ENCODE measurements around the gene ART3.
A peak's percentile ranks its signal among the peaks of the same experiment; 100 is the strongest.
"Not testable (repeated sequence)": the region's sequence is repeated elsewhere in the genome, so short reads cannot be mapped to it uniquely, and the experiment has no call there.

The ART3 gene, protein sequence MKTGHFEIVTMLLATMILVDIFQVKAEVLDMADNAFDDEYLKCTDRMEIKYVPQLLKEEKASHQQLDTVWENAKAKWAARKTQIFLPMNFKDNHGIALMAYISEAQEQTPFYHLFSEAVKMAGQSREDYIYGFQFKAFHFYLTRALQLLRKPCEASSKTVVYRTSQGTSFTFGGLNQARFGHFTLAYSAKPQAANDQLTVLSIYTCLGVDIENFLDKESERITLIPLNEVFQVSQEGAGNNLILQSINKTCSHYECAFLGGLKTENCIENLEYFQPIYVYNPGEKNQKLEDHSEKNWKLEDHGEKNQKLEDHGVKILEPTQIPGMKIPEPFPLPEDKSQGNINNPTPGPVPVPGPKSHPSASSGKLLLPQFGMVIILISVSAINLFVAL

DNA sequence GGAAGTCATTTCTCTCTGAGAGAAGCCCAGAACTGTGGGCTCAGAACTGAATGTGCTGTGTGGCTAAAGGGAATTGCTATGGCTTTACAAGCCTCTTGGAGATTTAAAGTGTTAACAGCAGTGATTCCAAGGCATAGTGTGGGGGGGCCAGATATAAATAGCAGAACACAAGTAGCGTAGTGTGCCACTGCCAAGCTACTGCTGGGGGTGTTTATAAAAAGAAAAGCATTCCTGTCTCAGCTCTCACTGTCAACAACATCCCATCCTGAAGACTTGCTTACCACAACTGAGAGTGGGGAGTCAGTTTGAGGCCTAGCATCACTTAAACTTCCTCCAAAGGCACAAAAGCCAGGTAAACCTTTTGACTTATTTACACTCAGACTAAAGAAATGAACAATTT lies at the start of gene ART3:
Gene ART3, plus strand, starts transcription at position 242 of the 400 bp plus-strand sequence. CDS start 1,181 bp downstream, outside the sequence.
- no peak within 1 kb of the TSS for H3K4me3 ChIP-seq (ENCODE audit: low read depth, low read length)
- no peaks in the 10 kb centered on the region for H3K4me1 ChIP-seq (ENCODE audit: control insufficient read depth, insufficient read depth, low read length, unreplicated experiment)
- no peaks in the 10 kb centered on the region for H3K27me3 ChIP-seq (ENCODE audit: insufficient read depth, low read length)
- no peaks in the 10 kb centered on the region for H3K36me3 ChIP-seq (ENCODE audit: insufficient read depth, low read length)
- H2AFZ ChIP-seq (ENCODE audit: low read length, unreplicated experiment), result no peak within 1 kb of the TSS
- H3K79me2 ChIP-seq (ENCODE audit: control insufficient read depth, insufficient read depth, low read length, unreplicated experiment), result no peaks in the 10 kb centered on the region
- no peak within 1 kb of the TSS for H3K27ac ChIP-seq (ENCODE audit: low read depth, low read length)

DNA sequence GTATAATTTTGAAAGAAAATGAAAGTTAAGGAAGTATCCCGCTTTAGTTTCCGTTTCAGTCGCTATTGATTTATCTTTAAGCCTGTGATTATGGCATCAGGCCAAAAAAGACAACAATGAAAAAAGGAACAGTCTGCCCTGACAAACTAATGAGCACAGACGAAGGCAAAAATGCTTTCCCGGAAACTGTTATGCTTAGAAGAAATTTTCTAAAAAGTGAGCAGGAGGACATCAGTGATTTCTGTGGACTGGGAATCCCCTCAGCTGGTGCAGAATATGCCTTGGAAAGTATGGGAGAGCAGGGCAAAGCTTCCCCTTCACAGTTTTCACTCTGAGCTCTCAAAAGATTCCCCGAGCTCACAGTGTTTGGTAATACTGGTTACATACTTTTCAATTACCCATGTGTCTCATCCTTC lies 46.2 kb upstream of the ART3 start:
- Histone ChIP-seq H3K27ac (ENCODE audit: low read depth, low read length) (peak overlapping the region; percentile 37; the same call in 1 of the 2 replicates), H2AFZ (ENCODE audit: low read length, unreplicated experiment) (peak overlapping the region; percentile 99), H3K27me3 (ENCODE audit: insufficient read depth, low read length) (no peaks in the 10 kb centered on the region), H3K36me3 (ENCODE audit: insufficient read depth, low read length) (no peaks in the 10 kb centered on the region), H3K79me2 (ENCODE audit: control insufficient read depth, insufficient read depth, low read length, unreplicated experiment) (no peaks in the 10 kb centered on the region), H3K4me1 (ENCODE audit: control insufficient read depth, insufficient read depth, low read length, unreplicated experiment) (peaks cover 14% of the 10 kb centered on the region), H3K4me3 (ENCODE audit: low read depth, low read length) (peak overlapping the region; percentile 73)

GRCh38 chr4:76029300-76029699 lies 45.2 kb upstream of the ART3 start:
- no peaks in the 10 kb centered on the region for H3K79me2 ChIP-seq (ENCODE audit: control insufficient read depth, insufficient read depth, low read length, unreplicated experiment)

DNA sequence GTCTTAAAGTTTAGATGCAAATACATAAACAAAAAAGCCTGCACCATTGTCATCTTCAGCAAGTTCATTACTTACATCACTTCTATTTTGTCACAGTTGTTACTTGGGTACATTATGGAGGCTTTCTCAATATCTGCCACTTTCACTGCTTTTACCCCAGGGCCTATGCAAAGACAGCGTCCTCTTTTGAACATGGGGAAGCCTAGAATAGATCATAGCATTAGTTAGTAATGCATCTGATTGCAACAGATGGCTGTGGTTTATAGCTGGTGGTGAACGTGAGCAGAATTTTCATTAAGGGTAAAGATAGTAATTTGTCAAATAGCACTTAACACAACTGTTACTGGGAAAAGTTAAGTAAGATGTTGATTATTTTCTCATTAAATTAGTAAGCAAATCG lies 39.4 kb upstream of the ART3 start:
- H3K79me2 ChIP-seq (ENCODE audit: control insufficient read depth, insufficient read depth, low read length, unreplicated experiment), result no peaks in the 10 kb centered on the region
- peak overlapping the region; percentile 33 for H2AFZ ChIP-seq (ENCODE audit: low read length, unreplicated experiment)
- no peaks in the 10 kb centered on the region for H3K27me3 ChIP-seq (ENCODE audit: insufficient read depth, low read length)
- H3K36me3 ChIP-seq (ENCODE audit: insufficient read depth, low read length), result no peaks in the 10 kb centered on the region
- peak overlapping the region; percentile 57 for H3K4me3 ChIP-seq (ENCODE audit: low read depth, low read length)
- H3K27ac ChIP-seq (ENCODE audit: low read depth, low read length), result no peak overlapping the region
- peaks cover 10% of the 10 kb centered on the region for H3K4me1 ChIP-seq (ENCODE audit: control insufficient read depth, insufficient read depth, low read length, unreplicated experiment)

More at GRCh38 chr4:76029300-76029699, 45.2 kb upstream of the ART3 start:
- Histone ChIP-seq H3K27me3 (ENCODE audit: insufficient read depth, low read length) (no peaks in the 10 kb centered on the region), H2AFZ (ENCODE audit: low read length, unreplicated experiment) (peak overlapping the region; percentile 93), H3K4me1 (ENCODE audit: control insufficient read depth, insufficient read depth, low read length, unreplicated experiment) (peaks cover 7% of the 10 kb centered on the region), H3K27ac (ENCODE audit: low read depth, low read length) (no peak overlapping the region), H3K36me3 (ENCODE audit: insufficient read depth, low read length) (no peaks in the 10 kb centered on the region), H3K4me3 (ENCODE audit: low read depth, low read length) (no peak overlapping the region)

GRCh38 chr4:76035799-76036380 lies 38.6 kb upstream of the ART3 start, which contains the start of gene CXCL11:
Gene CXCL11 (minus strand): TSS chr4:76036070. CDS start chr4:76035987, 83 bp downstream.
- Histone ChIP-seq H3K27me3 (ENCODE audit: insufficient read depth, low read length) (no peaks in the 10 kb centered on the region), H3K79me2 (ENCODE audit: control insufficient read depth, insufficient read depth, low read length, unreplicated experiment) (no peaks in the 10 kb centered on the region), H3K4me3 (ENCODE audit: low read depth, low read length) (peak within 1 kb of the TSS; percentile 57), H3K36me3 (ENCODE audit: insufficient read depth, low read length) (no peaks in the 10 kb centered on the region), H3K4me1 (ENCODE audit: control insufficient read depth, insufficient read depth, low read length, unreplicated experiment) (peaks cover 10% of the 10 kb centered on the region), H2AFZ (ENCODE audit: low read length, unreplicated experiment) (peak within 1 kb of the TSS; percentile 33), H3K27ac (ENCODE audit: low read depth, low read length) (0 out of 2 replicates have a peak within 1 kb of the TSS, but pooled peaks have one; percentile 17)

DNA sequence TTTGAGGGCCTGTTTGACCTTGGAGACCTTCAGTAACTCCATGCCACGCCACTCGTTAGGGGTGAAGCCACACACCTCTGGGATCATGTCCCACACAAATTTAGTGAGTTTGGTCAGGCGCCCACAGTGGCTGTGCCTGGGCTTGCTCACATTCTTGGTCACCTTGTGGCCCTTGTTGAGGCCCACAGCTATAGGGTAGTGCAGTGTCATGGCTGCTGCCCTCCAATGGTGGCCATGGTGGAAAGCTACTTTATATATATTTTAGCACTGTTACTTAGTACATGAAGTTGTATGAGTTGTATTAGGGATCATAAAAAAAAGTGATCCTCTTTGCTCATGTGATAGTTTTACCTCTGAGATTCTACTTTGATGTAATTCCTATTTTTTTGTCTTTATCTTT lies 37.7 kb upstream of the ART3 start:
- Histone ChIP-seq H3K79me2 (ENCODE audit: control insufficient read depth, insufficient read depth, low read length, unreplicated experiment) (no peaks in the 10 kb centered on the region), H2AFZ (ENCODE audit: low read length, unreplicated experiment) (no peak overlapping the region), H3K4me3 (ENCODE audit: low read depth, low read length) (no peak overlapping the region), H3K4me1 (ENCODE audit: control insufficient read depth, insufficient read depth, low read length, unreplicated experiment) (peaks cover 10% of the 10 kb centered on the region), H3K36me3 (ENCODE audit: insufficient read depth, low read length) (no peaks in the 10 kb centered on the region), H3K27ac (ENCODE audit: low read depth, low read length) (no peak overlapping the region), H3K27me3 (ENCODE audit: insufficient read depth, low read length) (no peaks in the 10 kb centered on the region)

GRCh38 chr4:76042241-76042998 lies 32.1 kb upstream of the ART3 start:
- not testable (repeated sequence) for H3K79me2 ChIP-seq (ENCODE audit: control insufficient read depth, insufficient read depth, low read length, unreplicated experiment); H3K27me3 ChIP-seq (ENCODE audit: insufficient read depth, low read length); H3K4me3 ChIP-seq (ENCODE audit: low read depth, low read length); H3K4me1 ChIP-seq (ENCODE audit: control insufficient read depth, insufficient read depth, low read length, unreplicated experiment); H3K27ac ChIP-seq (ENCODE audit: low read depth, low read length); H2AFZ ChIP-seq (ENCODE audit: low read length, unreplicated experiment); H3K36me3 ChIP-seq (ENCODE audit: insufficient read depth, low read length)

DNA sequence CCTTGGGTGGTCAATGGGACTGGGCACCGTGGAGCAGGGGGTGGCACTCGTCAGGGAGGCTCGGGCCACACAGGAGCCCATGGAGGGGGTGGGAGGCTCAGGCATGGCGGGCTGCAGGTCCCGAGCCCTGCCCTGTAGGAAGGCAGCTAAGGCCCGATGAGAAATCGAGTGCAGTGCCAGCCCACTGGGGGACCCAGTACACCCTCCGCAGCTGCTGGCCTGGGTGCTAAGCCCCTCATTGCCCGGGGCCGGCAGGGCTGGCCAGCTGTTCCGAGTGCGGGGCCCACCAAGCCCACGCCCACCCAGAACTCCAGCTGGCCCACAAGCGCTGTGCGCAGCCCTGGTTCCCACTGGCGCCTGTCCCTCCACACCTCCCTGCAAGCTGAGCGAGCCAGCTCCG lies 31.2 kb upstream of the ART3 start:
- H3K36me3 ChIP-seq (ENCODE audit: insufficient read depth, low read length); H2AFZ ChIP-seq (ENCODE audit: low read length, unreplicated experiment); H3K4me3 ChIP-seq (ENCODE audit: low read depth, low read length); H3K4me1 ChIP-seq (ENCODE audit: control insufficient read depth, insufficient read depth, low read length, unreplicated experiment); H3K27me3 ChIP-seq (ENCODE audit: insufficient read depth, low read length); H3K79me2 ChIP-seq (ENCODE audit: control insufficient read depth, insufficient read depth, low read length, unreplicated experiment); H3K27ac ChIP-seq (ENCODE audit: low read depth, low read length): not testable (repeated sequence)

GRCh38 chr4:76044686-76045085 lies 29.8 kb upstream of the ART3 start:
- H2AFZ ChIP-seq (ENCODE audit: low read length, unreplicated experiment); H3K27me3 ChIP-seq (ENCODE audit: insufficient read depth, low read length); H3K79me2 ChIP-seq (ENCODE audit: control insufficient read depth, insufficient read depth, low read length, unreplicated experiment); H3K4me1 ChIP-seq (ENCODE audit: control insufficient read depth, insufficient read depth, low read length, unreplicated experiment); H3K36me3 ChIP-seq (ENCODE audit: insufficient read depth, low read length); H3K27ac ChIP-seq (ENCODE audit: low read depth, low read length); H3K4me3 ChIP-seq (ENCODE audit: low read depth, low read length): not testable (repeated sequence)

GRCh38 chr4:76049860-76050416 lies 24.6 kb upstream of the ART3 start:
- not testable (repeated sequence) for H3K36me3 ChIP-seq (ENCODE audit: insufficient read depth, low read length); H3K27ac ChIP-seq (ENCODE audit: low read depth, low read length); H3K4me1 ChIP-seq (ENCODE audit: control insufficient read depth, insufficient read depth, low read length, unreplicated experiment); H3K27me3 ChIP-seq (ENCODE audit: insufficient read depth, low read length); H3K79me2 ChIP-seq (ENCODE audit: control insufficient read depth, insufficient read depth, low read length, unreplicated experiment); H3K4me3 ChIP-seq (ENCODE audit: low read depth, low read length); H2AFZ ChIP-seq (ENCODE audit: low read length, unreplicated experiment)

Measured in ACC112 (cell line).